BLaER1 treated with 17β-estradiol and CSF1 and Interleukin-3, amounts not matched to agents 10 nM and 100 nM (cell line): ENCODE results near the gene KCNIP3.

Experiments
- H3K27ac ChIP-seq, 11 experiments: shearing (Covaris generic); formaldehyde crosslinking; 2 replicates each; pipeline ENCODE4 v1.8.1; 2022
- H3K27me3 ChIP-seq, 11 experiments: shearing (Covaris generic); formaldehyde crosslinking; 2 replicates each; pipeline ENCODE4 v1.8.1; 2022
- H3K36me3 ChIP-seq, 11 experiments: shearing (Covaris generic); formaldehyde crosslinking; 2 replicates each; pipeline ENCODE4 v1.8.1; 2022
- H3K4me1 ChIP-seq, 10 experiments: shearing (Covaris generic); formaldehyde crosslinking; 2 replicates each; pipeline ENCODE4 v1.8.1; 2022
- H3K4me2 ChIP-seq, 11 experiments: shearing (Covaris generic); formaldehyde crosslinking; 2 replicates each; pipeline ENCODE4 v1.8.1; 2022
- H3K4me3 ChIP-seq, 10 experiments: shearing (Covaris generic); formaldehyde crosslinking; 2 replicates each; pipeline ENCODE4 v1.8.1; 2022
- H3K9ac ChIP-seq, 11 experiments: shearing (Covaris generic); formaldehyde crosslinking; 2 replicates each; pipeline ENCODE4 v1.8.1; 2022
- H3K9me3 ChIP-seq, 11 experiments: shearing (Covaris generic); formaldehyde crosslinking; replicated peaks in 1 of 11; 2 replicates each; pipeline ENCODE4 v1.8.1; 2022
- H4K20me1 ChIP-seq, 11 experiments: shearing (Covaris generic); formaldehyde crosslinking; 2 replicates each; pipeline ENCODE4 v1.8.1; 2022
- Cebpa-rat ChIP-seq, 11 experiments: shearing (Covaris generic); IDR thresholded peaks; 2 replicates each; pipeline ENCODE4 v1.8.1; 2022

Gene KCNIP3

DNA sequence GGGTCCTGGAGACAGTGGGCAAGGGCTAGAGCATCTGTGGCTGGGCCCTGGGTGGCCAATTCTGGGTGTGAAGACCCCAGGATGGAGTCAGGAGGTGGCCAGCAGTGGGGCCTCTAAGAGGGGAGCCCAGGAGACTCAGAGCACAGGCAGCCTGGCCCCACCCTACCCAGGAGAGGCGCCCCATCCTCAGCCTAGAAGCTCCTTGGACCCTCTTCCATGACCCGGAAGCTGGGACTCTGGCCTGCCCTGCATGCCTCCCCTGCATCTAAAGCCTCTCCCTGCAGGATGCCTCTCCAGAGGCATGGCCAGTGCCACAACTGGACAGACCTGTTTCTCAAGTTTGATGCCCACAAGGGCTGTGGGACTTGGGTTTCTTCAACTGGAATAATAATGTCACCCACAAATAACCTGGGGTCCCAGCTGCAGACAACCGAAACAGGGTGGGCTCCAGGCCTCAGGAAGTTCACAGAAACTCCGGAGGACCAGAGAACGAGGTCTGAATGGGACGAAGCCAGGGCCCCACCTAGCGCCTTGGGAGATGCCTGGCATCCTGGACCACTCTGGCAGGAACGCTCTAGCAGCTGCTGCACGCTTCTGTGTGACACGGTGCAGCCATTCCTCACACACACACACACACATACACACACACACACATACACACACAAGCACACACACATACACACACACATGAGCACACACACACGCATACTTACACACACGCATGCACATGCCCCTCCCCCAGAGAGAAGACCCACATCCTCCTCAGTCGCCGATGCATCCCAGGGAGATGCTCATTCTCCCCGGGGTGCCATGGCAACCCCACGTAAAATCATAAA, 16.4 kb downstream of the KCNIP3 start:
- Histone ChIP-seq H3K27ac (no peak overlapping the region), H3K9ac (no peak overlapping the region), H3K4me2 (no peak overlapping the region), H3K4me1 (peaks cover 25 to 34% (median 31%) of the 10 kb centered on the region in 10 experiments), H4K20me1 (peaks cover 0 to 67% (median 20%) of the 10 kb centered on the region in 11 experiments; a peak in 13 of 22 replicates), H3K27me3 (peaks cover 8 to 39% (median 31%) of the 10 kb centered on the region in 11 experiments; a peak in 20 of 22 replicates), H3K9me3 (no peaks in the 10 kb centered on the region), H3K36me3 (no peaks in the 10 kb centered on the region), H3K4me3 (no peak overlapping the region)
- TF ChIP-seq Cebpa-rat (IDR thresholded peaks at IDR 0.05), result no peak

DNA sequence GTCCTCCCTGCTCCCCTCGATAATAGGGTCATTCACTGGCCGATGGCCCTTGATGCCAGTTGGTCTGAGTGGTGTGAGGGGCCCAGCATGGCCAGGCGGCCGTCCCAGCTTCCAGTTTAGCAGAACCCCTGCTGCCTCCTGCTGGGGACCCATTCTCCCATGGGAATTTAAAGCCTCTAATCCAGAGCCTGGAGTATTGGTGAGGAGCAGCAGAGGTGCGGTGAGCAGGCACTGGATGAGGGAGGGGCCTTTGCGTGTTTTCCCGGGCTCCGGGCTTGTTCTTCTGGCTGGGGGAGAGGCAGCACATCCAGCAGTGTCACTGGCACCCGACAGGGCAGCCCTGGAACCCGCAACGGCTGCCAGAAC, 17.4 kb downstream of the KCNIP3 start:
- Histone ChIP-seq H3K36me3 (no peaks in the 10 kb centered on the region), H3K4me2 (no peak overlapping the region), H3K9ac (no peak overlapping the region), H4K20me1 (peaks cover 0 to 62% (median 20%) of the 10 kb centered on the region in 11 experiments; a peak in 13 of 22 replicates), H3K4me1 (peaks cover 25 to 34% (median 31%) of the 10 kb centered on the region in 10 experiments), H3K4me3 (no peak overlapping the region), H3K27ac (no peak overlapping the region), H3K9me3 (no peaks in the 10 kb centered on the region), H3K27me3 (peaks cover 8 to 33% (median 27%) of the 10 kb centered on the region in 11 experiments; a peak in 20 of 22 replicates)
- TF ChIP-seq Cebpa-rat (IDR thresholded peaks at IDR 0.05), result no peak

- 0 out of 22 replicates have a peak overlapping the region, but pooled peaks of 1 of the 11 experiments have one; percentile 49 for H3K4me2 ChIP-seq
- no peaks in the 10 kb centered on the region for H3K9me3 ChIP-seq
- H3K9ac ChIP-seq, result no peak overlapping the region
- H3K36me3 ChIP-seq, result no peaks in the 10 kb centered on the region
- no peak for TF ChIP-seq Cebpa-rat (IDR thresholded peaks at IDR 0.05)
- peaks cover 0 to 59% (median 15%) of the 10 kb centered on the region in 11 experiments; a peak in 13 of 22 replicates for H4K20me1 ChIP-seq
- no peak overlapping the region for H3K4me3 ChIP-seq
- no peak overlapping the region for H3K27ac ChIP-seq
- H3K27me3 ChIP-seq, result peaks cover 8 to 28% (median 23%) of the 10 kb centered on the region in 11 experiments; a peak in 19 of 22 replicates
- peaks cover 22 to 30% (median 26%) of the 10 kb centered on the region in 10 experiments for H3K4me1 ChIP-seq
These were observed 17.9 kb downstream of the KCNIP3 start for GRCh38 chr2:95314964-95315611.

GRCh38 chr2:95315801-95316411, 18.8 kb downstream of the KCNIP3 start:
- H3K27me3 ChIP-seq, result peaks cover 0 to 24% (median 20%) of the 10 kb centered on the region in 11 experiments; a peak in 18 of 22 replicates
- peaks cover 14 to 22% (median 18%) of the 10 kb centered on the region in 10 experiments for H3K4me1 ChIP-seq
- H3K9me3 ChIP-seq, result no peaks in the 10 kb centered on the region
- no peak overlapping the region for H3K27ac ChIP-seq
- no peak overlapping the region for H3K9ac ChIP-seq
- H4K20me1 ChIP-seq, result peaks cover 0 to 51% (median 10%) of the 10 kb centered on the region in 11 experiments; a peak in 12 of 22 replicates
- no peak for TF ChIP-seq Cebpa-rat (IDR thresholded peaks at IDR 0.05)
- no peaks in the 10 kb centered on the region for H3K36me3 ChIP-seq
- H3K4me3 ChIP-seq, result no peak overlapping the region
- H3K4me2 ChIP-seq, result peak overlapping the region; percentile 49 to 72 (median 67)

- H3K9me3 ChIP-seq, result no peaks in the 10 kb centered on the region
- H3K36me3 ChIP-seq, result no peaks in the 10 kb centered on the region
- no peak overlapping the region for H3K9ac ChIP-seq
- H4K20me1 ChIP-seq, result peaks cover 0 to 44% (median 8%) of the 10 kb centered on the region in 11 experiments; a peak in 10 of 22 replicates
- peak overlapping the region; percentile 49 to 72 (median 67) for H3K4me2 ChIP-seq
- H3K27me3 ChIP-seq, result peaks cover 0 to 17% (median 13%) of the 10 kb centered on the region in 11 experiments; a peak in 17 of 22 replicates
- H3K4me3 ChIP-seq, result no peak overlapping the region
- TF ChIP-seq Cebpa-rat (IDR thresholded peaks at IDR 0.05), result no peak
- H3K4me1 ChIP-seq, result peaks cover 11 to 19% (median 15%) of the 10 kb centered on the region in 10 experiments
- H3K27ac ChIP-seq, result no peak overlapping the region
These were observed 19.4 kb downstream of the KCNIP3 start for GRCh38 chr2:95316466-95317122.

GRCh38 chr2:95317123-95317500, 20.0 kb downstream of the KCNIP3 start:
- peaks cover 0 to 40% (median 8%) of the 10 kb centered on the region in 11 experiments; a peak in 9 of 22 replicates for H4K20me1 ChIP-seq
- H3K36me3 ChIP-seq, result no peaks in the 10 kb centered on the region
- no peak for TF ChIP-seq Cebpa-rat (IDR thresholded peaks at IDR 0.05)
- H3K27me3 ChIP-seq, result peaks cover 0 to 12% (median 8%) of the 10 kb centered on the region in 11 experiments; a peak in 13 of 22 replicates
- H3K27ac ChIP-seq, result no peak overlapping the region
- no peak overlapping the region for H3K4me3 ChIP-seq
- peak overlapping the region in 5 of 11 experiments; percentile 51 to 72 (median 67); a peak in 9 of 22 replicates for H3K4me2 ChIP-seq
- no peaks in the 10 kb centered on the region for H3K9me3 ChIP-seq
- peaks cover 11 to 19% (median 15%) of the 10 kb centered on the region in 10 experiments for H3K4me1 ChIP-seq
- no peak overlapping the region for H3K9ac ChIP-seq

DNA sequence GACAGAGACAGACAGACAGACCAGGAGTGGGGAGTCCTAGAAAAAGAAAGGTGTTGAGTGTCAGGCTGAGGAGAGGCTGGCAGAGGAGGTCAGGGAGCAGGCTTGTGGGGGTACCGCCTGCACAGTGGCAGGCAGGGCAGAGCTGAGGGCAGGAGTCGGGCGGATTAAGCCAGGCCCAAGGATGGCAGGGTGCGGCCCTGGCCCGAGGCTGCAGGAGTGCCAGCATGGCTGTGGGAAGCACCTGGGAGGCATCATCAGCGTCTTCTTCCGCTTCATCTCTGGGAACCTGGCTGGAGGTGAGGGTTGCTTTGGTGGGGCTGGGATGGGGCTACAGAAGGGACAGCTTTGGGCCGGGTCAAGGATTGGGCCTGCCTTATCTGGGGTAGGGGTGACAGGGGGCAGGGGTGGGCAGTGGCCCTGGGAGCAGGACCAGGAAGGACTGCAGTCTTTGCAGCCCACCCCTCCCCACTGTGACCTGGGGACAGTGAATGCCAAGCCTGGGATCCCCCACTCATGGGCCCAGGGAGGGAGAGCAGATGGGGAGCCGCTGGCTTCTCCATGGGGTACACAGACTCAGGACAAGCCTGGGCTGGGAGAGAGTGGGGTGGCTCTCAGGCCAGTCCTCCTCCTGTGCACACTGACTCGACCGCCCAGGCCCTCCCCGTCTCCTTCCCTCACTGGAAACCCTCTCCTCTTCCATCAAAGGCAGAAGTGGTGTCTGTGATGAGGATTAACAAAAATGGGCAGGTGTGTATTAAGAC, 20.7 kb downstream of the KCNIP3 start:
- no peaks in the 10 kb centered on the region for H3K9me3 ChIP-seq
- H3K9ac ChIP-seq, result no peak overlapping the region

More for the DNA sequence above, 20.7 kb downstream of the KCNIP3 start:
- Histone ChIP-seq H3K4me2 (no peak overlapping the region; a peak in 2 of 22 replicates), H3K27ac (no peak overlapping the region), H3K27me3 (peaks cover 0 to 5% (median under 1%) of the 10 kb centered on the region in 11 experiments; a peak in 4 of 22 replicates), H3K4me1 (peaks cover 11 to 19% (median 15%) of the 10 kb centered on the region in 10 experiments), H3K4me3 (no peak overlapping the region), H4K20me1 (peaks cover 0 to 42% (median 8%) of the 10 kb centered on the region in 11 experiments; a peak in 9 of 22 replicates), H3K36me3 (no peaks in the 10 kb centered on the region)
- no peak for TF ChIP-seq Cebpa-rat (IDR thresholded peaks at IDR 0.05)
